ENCODE data around the gene ZWILCH. TPM values are rescaled to one million over a fixed set of nuclear protein-coding genes. Genes with fewer than 3 reads are reported as not detected.

The ZWILCH gene
- total RNA-seq, 1 donor from 2014 or later, result 13.8 TPM

GRCh38 chr15:66474963-66475362 lies 30.2 kb upstream of the ZWILCH start:
- H3K36me3 Mint-ChIP-seq (ENCODE audit: unreplicated experiment), result no peaks in the 10 kb centered on the region
- no peaks in the 10 kb centered on the region for H3K27me3 Mint-ChIP-seq (ENCODE audit: unreplicated experiment)
- no peak overlapping the region for H3K27ac Mint-ChIP-seq (ENCODE audit: unreplicated experiment)
- no peaks in the 10 kb centered on the region for H3K9me3 Mint-ChIP-seq (ENCODE audit: unreplicated experiment)
- peaks cover 30% of the 10 kb centered on the region for H3K4me1 Mint-ChIP-seq (ENCODE audit: unreplicated experiment)
- DNase-seq (ENCODE audit: extremely low spot score, unreplicated experiment), result no peak
- TF ChIP-seq, protein P1, sequence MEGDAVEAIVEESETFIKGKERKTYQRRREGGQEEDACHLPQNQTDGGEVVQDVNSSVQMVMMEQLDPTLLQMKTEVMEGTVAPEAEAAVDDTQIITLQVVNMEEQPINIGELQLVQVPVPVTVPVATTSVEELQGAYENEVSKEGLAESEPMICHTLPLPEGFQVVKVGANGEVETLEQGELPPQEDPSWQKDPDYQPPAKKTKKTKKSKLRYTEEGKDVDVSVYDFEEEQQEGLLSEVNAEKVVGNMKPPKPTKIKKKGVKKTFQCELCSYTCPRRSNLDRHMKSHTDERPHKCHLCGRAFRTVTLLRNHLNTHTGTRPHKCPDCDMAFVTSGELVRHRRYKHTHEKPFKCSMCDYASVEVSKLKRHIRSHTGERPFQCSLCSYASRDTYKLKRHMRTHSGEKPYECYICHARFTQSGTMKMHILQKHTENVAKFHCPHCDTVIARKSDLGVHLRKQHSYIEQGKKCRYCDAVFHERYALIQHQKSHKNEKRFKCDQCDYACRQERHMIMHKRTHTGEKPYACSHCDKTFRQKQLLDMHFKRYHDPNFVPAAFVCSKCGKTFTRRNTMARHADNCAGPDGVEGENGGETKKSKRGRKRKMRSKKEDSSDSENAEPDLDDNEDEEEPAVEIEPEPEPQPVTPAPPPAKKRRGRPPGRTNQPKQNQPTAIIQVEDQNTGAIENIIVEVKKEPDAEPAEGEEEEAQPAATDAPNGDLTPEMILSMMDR (IDR thresholded peaks at IDR 0.05), result no peak
- no peak overlapping the region for H3K4me3 Mint-ChIP-seq (ENCODE audit: unreplicated experiment)

- H3K9me3 Mint-ChIP-seq (ENCODE audit: unreplicated experiment), result no peaks in the 10 kb centered on the region
- no peak overlapping the region for H3K4me3 Mint-ChIP-seq (ENCODE audit: unreplicated experiment)
- peaks cover 27% of the 10 kb centered on the region for H3K4me1 Mint-ChIP-seq (ENCODE audit: unreplicated experiment)
- DNase-seq (ENCODE audit: extremely low spot score, unreplicated experiment), result no peak
- no peaks in the 10 kb centered on the region for H3K36me3 Mint-ChIP-seq (ENCODE audit: unreplicated experiment)
- TF ChIP-seq, protein P1 (IDR thresholded peaks at IDR 0.05), result no peak
- no peaks in the 10 kb centered on the region for H3K27me3 Mint-ChIP-seq (ENCODE audit: unreplicated experiment)
- H3K27ac Mint-ChIP-seq (ENCODE audit: unreplicated experiment), result no peak overlapping the region
These were observed 28.6 kb upstream of the ZWILCH start for GRCh38 chr15:66476535-66476934.

DNA sequence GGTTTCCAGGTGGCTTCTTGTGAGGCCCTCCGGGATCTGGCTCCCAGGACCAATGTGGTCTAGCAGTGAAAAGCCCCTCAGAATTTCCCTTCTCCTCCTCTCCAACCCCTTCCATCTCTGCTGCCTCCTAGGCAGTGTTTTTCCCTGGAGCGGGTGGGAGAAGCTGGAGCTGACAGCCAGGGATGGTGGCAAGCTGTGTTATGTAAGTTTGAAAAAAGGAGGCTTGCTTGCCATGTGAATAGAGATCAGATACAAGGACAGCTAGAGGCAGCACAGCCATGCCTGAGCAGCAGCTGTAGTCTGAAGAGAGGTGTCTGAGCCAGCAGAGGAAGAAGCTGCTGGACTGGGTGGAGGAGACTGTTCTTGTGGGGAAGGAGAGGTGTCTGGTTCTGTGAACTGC lies 28.1 kb upstream of the ZWILCH start:
- Mint-ChIP-seq H3K27ac (ENCODE audit: unreplicated experiment) (no peak overlapping the region), H3K9me3 (ENCODE audit: unreplicated experiment) (no peaks in the 10 kb centered on the region), H3K4me1 (ENCODE audit: unreplicated experiment) (peaks cover 22% of the 10 kb centered on the region)

GRCh38 chr15:66480267-66480666 lies 24.9 kb upstream of the ZWILCH start:
- Mint-ChIP-seq H3K27me3 (ENCODE audit: unreplicated experiment) (no peaks in the 10 kb centered on the region), H3K9me3 (ENCODE audit: unreplicated experiment) (no peaks in the 10 kb centered on the region), H3K36me3 (ENCODE audit: unreplicated experiment) (peaks cover 10% of the 10 kb centered on the region), H3K4me3 (ENCODE audit: unreplicated experiment) (no peak overlapping the region), H3K27ac (ENCODE audit: unreplicated experiment) (no peak overlapping the region), H3K4me1 (ENCODE audit: unreplicated experiment) (no peaks in the 10 kb centered on the region)
- DNase-seq (ENCODE audit: extremely low spot score, unreplicated experiment), result no peak
- TF ChIP-seq, protein P1 (IDR thresholded peaks at IDR 0.05), result no peak

More for the DNA sequence above, 28.1 kb upstream of the ZWILCH start:
- DNase-seq (ENCODE audit: extremely low spot score, unreplicated experiment), result no peak
- H3K36me3 Mint-ChIP-seq (ENCODE audit: unreplicated experiment), result peaks cover under 1% of the 10 kb centered on the region
- no peaks in the 10 kb centered on the region for H3K27me3 Mint-ChIP-seq (ENCODE audit: unreplicated experiment)
- H3K4me3 Mint-ChIP-seq (ENCODE audit: unreplicated experiment), result no peak overlapping the region
- TF ChIP-seq, protein P1 (IDR thresholded peaks at IDR 0.05), result no peak

DNA sequence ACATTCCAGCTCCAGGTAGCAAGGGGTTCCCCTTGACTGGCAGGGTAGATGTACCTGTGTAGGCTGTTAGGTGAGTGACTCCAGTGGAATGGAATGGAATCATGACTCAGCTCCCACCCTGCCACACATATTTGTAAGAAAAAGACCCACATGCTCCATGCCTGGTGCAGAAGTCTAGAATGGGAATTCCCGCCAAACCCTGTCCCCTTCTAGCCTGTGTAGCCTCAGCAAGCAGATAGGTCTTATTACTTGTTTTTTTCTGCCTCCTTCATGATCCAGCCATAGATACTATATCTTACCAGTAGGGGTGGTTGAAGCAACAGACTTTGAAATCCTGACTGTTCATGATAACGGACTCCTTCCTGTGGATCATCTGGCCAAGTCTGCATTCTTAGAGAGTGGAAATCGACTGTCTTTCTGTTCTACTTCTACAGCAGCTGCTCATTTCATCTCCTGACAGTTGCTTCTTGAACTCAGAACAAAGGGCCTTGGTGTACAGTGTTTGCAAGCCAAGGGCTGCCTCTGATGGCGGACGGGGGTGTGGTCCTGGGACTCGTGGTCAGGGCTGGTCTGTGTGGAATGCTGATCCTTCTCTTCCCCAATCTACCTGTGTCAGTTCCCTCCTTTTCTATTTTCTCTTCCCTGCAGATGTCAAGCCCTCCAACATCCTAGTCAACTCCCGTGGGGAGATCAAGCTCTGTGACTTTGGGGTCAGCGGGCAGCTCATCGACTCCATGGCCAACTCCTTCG lies 23.8 kb upstream of the ZWILCH start:
- TF ChIP-seq, protein P1 (IDR thresholded peaks at IDR 0.05), result no peak
- Mint-ChIP-seq H3K36me3 (ENCODE audit: unreplicated experiment) (peaks cover 10% of the 10 kb centered on the region), H3K4me3 (ENCODE audit: unreplicated experiment) (no peak overlapping the region), H3K9me3 (ENCODE audit: unreplicated experiment) (no peaks in the 10 kb centered on the region), H3K4me1 (ENCODE audit: unreplicated experiment) (no peaks in the 10 kb centered on the region), H3K27me3 (ENCODE audit: unreplicated experiment) (no peaks in the 10 kb centered on the region), H3K27ac (ENCODE audit: unreplicated experiment) (no peak overlapping the region)
- DNase-seq (ENCODE audit: extremely low spot score, unreplicated experiment), result no peak

Data from osteocyte (in vitro differentiated cells).